Activated naive CD4-positive, alpha-beta T cell treated with Interleukin-2 at 50 U/mL for 16 hours (primary cell): Measurements from ENCODE around the gene DCAF8L2.
"Not testable (repeated sequence)": the region's sequence is repeated elsewhere in the genome, so short reads cannot be mapped to it uniquely, and the experiment has no call there.

Source experiments
- DNase-seq: peaks from one replicate; pipeline ENCODE4 v3.0.0-alpha.2; 2020

DCAF8L2 gene

DNA sequence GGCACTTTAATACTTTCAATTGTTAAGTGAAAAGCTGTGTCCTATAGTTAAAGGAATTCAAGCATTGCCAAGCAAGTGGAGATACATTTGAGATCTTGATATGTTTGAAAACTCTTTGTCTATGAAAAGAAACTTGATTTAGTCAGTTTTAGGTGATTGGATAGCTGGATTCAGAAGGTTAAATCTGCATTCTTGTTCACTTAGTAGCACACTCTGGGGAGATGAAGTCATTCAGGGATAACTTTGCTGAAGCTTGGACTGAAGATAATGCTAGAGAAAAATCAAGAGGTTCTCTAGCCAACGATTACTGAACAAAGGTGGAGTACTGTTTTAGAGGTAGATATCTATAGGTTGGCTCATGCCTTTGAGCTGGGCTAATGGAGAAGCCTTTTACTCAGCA lies 90.6 kb downstream of the DCAF8L2 start:
- DNase-seq, result no peak

DNA sequence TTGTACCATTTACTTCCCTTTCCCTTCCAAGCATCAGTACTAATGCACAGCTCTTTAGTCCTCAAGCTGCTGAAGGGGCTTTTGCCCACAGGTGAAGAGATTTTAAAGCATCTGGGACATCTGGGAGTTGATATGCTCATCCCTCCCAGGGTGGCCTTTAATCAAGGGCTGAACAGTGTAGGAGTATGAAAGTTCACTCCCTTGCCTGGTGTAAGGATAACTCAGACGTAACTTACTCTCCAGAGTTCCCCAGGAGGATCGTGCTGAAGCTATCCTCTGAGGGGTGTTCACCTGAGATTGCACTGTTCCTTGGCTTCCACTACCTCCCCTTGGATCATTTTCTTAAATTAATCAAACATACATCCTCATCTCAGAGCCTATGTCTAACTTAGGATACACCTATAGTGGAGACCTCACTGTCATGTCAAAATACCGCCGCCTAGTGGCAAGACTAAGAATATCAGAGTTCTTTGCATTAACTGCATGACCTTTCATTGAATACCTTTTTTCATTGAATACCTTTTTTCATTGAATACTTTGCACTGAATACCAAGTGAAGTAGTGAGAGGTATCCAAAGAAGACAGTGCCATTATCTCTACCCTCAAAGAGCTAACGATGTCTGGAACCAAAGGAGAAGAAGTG lies 93.5 kb downstream of the DCAF8L2 start:
- not testable (repeated sequence) for DNase-seq

DNA sequence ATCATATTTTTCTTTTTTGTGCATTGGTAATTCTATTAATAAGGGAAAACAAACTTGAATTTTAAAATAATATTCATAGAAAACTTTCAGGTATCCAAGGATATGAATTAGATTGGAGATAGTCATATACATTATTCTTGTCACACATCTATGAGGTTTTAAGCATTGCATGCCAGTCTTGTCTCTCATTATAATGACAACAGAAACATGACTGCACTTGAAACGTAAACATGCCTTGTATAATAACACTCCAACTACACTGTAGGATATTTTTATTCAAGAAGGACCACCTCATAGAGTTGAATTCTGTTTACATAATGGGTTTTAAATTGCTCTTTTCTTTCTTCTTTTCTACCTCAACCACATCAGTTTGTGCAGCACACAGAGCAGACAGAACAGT lies 104.5 kb downstream of the DCAF8L2 start:
- no peak for DNase-seq

DNA sequence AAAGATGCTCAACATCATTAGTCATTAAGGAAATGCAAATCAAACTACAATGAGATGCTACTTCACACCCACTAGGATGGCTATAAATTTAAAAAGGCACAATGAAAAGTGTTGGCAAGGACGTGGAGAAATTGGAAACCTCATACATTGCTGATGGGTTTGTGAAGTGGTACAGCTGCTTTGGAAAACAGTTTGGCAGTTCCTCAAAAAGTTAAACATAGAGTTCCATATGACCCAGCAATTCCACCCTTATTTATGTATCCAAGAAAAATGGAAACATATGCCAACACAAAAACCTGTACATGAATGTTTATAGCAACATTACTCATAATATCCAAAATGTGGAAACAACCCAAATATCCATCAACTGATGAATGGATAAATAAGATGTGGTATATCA lies 116.4 kb downstream of the DCAF8L2 start:
- DNase-seq, result no peak

DNA sequence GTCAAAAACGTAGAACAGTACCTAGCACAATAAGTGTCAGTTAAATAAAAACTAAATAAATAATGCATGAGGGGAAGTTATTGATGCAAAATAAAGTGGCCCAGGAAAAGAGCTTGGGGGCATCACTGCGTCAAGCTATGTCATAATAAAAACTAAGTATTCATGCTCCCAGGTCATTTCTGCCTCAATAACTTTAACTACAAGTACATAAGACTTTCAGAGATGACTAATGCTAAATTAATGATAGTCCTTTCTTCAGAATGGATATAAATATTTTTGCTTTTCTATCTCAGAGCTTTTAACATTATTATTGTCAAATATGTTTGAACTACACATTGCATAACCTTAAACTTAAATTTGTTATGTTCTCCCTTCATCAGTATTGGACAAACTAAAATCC lies 125.5 kb downstream of the DCAF8L2 start:
- no peak for DNase-seq

DNA sequence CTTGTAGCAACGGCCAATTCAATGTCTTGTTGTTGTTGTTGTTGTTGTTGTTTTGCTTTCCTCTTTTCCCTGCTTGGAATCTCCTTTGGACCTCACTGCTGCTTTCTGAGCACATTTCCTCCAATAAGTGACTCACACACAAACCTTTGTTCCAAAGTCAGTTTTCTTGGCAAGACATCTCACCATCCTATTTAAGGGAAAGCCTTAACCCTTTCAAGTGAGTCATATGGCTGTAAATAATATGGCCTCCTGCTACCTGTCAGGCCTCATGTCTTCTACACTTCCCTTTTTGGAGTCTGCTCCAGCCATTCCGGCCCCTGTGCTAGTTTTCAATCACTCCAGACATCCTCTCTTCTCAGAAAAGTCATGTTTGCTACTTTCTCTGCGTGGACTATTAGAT lies 138.1 kb downstream of the DCAF8L2 start:
- no peak for DNase-seq

DNA sequence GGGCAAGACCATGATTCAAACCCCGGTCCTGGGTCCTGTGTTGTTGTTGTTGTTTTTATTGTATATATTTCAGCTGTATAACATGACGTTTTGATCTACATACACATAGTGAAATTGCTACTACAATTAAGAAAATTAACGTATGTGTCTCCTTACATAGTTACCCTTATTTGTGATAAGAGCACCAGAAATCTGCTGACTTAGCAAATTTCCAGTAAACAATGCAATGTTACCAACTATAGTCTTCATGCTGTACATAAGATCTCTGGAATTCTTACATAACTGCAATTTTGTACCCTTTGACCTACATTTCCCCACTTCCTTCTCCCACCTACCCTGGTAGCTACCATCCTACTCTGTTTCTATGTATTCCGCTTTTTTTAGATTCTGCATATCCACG lies 141.8 kb downstream of the DCAF8L2 start:
- DNase-seq, result no peak

DNA sequence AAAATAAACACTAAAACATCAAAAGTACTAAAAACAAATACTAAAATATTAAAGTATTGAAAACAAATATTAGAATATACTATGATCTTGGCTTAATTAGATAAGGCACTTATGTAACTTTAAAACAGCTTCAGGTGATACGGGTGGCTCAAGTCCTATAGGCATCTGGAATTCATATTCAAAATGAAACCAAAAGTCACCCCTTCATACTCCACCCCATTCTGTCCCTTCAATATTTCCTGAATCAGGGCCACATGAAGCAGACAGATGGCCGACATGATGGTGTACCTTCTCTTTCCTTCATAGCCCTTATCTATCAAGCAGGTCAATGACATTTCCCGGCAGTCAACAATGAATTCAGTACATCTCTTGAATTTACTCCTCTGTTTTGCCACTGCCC lies 145.8 kb downstream of the DCAF8L2 start:
- no peak for DNase-seq

DNA sequence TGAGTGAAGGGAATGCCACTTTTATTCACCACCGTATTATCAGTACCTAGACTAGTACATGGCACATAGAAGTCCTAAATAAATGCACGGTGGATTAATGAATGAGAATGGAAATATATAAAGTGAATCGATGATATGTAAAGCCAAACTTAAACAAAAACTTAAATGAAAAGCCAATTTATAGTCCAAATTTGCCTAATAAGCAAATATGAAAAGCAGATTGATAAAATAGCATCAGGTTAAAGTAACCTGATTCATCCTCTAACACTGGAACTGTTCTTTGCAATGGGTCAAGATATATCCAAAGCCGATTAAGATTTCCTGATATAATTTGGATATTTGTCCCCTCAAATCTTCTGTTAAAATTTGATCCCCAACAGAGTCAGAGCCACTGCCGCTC lies 150.8 kb downstream of the DCAF8L2 start:
- DNase-seq, result no peak

DNA sequence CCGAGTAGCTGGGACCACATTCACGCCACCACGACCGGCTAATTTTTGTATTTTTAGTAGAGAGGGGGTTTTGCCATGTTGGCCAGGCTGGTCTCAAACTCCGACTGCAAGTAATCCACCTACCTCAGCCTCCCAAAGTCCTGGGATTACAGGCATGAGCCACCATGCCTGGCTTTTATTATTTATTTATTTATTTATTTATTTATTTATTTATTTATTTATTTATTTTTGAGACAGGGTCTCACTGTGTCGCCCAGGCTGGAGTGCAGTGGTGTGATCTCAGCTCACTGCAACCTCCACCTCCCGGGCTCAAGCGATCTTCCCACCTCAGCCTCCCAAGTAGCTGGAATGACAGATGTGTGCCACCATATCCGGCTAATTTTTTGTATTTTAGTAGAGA lies 153.4 kb downstream of the DCAF8L2 start:
- not testable (repeated sequence) for DNase-seq

DNA sequence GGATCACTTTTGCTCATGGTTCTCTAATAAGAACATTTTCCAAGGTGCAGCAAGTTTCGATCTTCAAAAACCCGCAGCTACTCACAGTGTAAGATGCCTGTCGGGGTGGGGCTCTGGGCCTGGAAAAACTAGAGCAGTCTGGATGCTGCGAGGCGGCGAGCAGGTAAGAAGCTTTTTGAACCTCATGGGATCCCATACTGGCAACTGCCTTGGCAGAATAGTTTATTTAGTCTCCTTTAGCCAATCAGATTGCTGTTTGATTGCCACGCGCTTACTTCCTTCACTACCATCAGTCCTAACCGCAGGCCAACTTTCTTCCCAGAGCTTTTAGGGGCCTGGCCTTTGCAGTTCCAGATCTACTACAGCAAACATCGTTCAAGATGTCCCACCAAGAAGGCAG lies 156.4 kb downstream of the DCAF8L2 start:
- DNase-seq, result no peak

DNA sequence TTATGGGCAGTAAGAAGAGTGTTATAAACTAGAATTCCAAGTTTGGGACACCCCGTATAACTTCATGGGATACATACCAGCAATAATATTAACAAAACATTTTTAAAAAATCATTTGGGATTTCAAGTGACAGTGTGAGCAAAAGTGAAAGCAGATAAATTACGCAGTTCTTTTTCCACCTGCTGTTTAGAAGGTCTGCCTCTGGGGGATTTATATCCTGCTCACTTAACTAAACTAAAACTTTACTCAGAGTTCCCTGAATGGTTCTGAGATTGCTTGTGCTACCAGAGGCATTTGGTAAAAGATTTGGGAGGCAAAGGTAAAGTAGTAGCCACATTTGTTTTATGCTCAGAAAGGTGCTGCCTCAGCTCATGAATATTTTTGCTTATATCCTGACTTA lies 160.2 kb downstream of the DCAF8L2 start:
- DNase-seq, result not testable (repeated sequence)

DNA sequence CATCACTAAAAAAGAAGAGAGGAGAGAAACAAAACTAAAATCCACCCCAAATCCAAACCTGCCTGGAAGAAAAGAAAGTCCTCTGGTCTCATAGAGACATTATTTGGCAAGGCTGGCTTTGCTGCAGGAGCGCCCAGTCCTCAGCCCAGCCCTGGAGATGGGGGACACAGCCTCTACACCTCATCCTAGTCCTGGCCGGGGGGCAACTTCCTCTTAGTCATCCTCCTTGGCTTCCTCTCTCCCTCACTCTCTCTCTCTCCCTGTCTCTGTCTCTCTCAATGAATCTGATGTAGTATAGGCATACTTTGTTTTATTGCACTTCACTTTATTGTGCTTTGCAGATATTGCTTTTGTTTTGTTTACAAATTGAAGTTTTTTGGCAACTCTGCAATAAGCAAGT lies 161.8 kb downstream of the DCAF8L2 start:
- DNase-seq, result no peak

DNA sequence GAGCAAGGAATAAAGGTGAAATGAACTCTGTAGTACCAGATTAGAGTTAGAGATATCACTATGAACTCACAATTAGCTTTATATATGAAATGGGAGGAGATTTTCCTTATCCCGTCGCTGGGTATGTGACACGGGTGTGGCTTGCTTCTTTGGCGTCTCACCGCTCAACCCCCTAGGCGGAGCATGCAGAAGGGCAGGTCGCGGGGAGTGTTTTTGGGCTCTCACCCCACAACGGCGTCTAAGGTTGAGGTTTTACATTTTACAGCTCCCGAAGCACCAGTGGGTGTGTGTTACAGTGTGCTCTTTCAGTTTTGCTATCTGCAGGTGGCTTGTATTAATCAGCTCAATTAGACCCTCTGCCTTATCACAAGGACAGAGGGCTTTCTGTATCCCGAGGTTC lies 175.6 kb downstream of the DCAF8L2 start:
- no peak for DNase-seq

DNA sequence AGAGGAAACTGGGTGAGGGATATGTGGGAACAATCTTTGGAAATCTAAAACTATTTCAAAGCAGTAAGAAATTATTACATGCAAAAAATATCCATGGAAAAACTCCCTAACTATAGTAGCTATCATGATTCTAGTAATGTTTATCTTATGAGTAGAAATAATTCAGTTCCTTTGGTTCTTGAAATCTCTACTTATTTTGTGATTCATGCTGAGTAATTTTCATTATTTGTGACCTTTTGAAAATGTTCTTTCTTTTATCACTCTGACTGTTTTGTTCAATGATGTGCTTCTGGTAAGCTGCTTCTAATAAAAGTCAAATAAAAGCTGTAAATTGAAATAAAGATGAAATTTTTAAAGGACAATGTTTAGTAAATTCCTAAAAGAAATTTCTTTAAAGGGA lies 177.2 kb downstream of the DCAF8L2 start:
- DNase-seq, result no peak

DNA sequence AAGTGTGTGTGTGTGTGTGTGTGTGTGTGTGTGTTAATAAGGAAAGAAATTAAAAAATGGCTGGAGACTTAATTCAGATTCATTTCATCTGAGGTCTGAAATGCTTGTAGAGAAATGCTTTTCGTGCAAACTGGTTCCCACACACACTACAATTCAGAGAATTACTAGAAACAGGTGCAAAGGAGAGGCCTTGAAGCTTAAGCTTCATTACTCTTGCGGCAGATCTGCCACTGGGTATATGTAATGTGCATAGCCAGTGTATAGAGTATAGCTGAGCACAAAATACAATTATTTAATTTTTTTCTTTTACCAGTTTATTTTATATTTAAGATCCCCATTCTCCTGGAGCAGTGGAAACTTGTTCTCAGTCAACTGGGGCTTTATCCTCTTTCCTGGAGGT lies 185.8 kb downstream of the DCAF8L2 start:
- DNase-seq, result no peak

DNA sequence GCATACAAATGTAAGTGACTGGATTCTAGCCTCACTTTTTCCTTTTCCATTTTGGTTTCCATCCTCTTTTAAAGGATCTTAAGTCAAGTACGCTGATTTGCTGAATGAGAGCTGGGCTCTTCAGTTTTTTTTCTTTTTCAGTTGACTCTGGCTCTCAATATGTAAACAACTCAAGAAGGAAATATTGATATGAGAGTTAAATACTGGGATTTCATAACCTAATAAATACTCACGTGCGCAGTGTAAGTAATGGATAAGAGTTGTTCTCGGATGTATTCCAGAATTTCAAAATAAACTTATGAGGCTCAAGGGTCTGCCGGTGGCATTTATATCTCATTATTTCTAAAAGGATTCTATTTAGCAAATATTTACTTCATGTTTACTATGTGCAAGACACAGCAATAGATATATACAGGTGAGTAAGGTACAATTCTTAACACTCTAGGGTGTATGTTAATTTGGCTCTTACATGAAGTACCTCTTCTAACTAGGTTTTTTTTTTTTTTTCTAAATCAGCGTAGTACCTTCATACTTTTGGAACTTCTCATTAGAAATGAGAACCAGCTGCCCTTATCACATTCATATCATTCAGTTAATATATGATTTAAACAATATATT lies 206.6 kb downstream of the DCAF8L2 start:
- no peak for DNase-seq

DNA sequence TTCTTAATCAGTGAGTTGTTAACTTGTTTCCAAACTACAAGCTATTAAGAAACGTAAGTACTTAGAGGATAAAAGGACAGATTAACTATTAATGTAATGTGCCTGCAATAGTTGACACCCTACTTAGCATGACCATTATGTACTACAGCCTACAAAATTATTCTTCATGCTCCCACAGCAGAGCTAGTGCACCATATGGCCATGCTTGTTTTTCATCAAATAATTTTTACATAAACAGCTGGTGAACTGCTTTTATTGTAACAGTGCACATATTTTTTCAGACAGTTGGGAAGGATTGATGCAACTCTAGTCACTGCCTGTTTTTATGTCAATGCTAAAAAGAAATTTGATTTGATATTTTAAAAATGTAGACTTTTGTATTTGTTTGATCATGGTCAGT lies 207.4 kb downstream of the DCAF8L2 start:
- DNase-seq, result no peak
